Epithelial cell of prostate (primary cell): ENCODE results near the gene ARSG.
A peak's percentile ranks its signal among the peaks of the same experiment; 100 is the strongest.
"Not testable (repeated sequence)": the region's sequence is repeated elsewhere in the genome, so short reads cannot be mapped to it uniquely, and the experiment has no call there.

Experiments
- DNase-seq: peaks from one replicate; pipeline ENCODE4 v3.0.0-alpha.2; 2011; ENCODE audit warnings: low read depth, low spot score
- H3K27ac ChIP-seq: fragments of 450-650 bp; 2 replicates; pipeline ENCODE4 v1.5.1; 2017; ENCODE audit warnings: mild to moderate bottlenecking

The ARSG gene

DNA sequence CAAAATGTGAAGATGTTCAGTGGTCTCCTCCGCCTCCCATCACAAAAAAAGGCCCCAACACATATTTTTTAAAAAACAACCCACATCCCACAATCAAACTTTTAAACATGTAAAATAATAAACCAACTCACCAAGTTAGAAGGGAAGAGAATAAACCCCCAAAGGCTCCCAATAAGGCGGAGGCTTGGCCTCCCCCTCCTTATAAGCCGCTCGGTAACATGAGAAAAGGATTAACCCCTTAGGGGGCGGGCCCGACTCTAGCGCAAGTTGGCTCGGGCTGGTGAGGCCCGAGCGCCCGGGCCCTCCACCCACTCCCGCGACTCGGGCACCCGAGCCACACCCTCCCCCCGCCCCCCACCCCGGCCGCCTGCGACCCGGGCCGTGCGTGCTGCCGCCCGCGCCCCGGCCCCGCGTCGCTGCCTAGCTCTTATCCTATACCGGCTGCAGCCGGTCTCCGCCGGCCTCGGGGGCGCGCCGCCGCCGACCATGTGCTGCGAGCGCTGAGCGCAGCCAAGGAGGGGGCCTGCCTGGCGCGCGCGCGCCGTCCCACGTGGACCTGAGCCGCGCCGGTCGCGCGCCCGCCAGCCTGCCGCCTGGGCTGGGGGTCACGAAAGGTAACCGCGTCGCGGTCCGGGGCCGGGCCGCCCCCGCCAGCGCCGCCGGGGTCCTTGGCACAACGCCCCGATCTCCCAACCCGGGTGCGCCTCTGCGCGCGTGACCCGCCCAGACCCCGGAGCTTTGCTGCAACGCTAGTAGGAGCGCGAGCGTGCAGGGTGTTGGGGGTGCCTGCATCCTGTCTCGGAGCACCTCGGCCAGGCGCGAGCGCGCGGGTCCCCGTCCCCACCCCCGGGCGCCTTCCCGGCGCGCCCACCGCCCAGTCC lies at the start of gene ARSG, which contains the start of gene SLC16A6:
ARSG (plus strand) TSS at position 541 of the 881 bp plus-strand sequence. CDS start 15,999 bp downstream, outside the sequence.
SLC16A6 (minus strand) TSS at position 173 of the 881 bp plus-strand sequence. CDS start 12,807 bp downstream, outside the sequence.
- DNase-seq: no peak
- no peak within 1 kb of the TSS for H3K27ac ChIP-seq

GRCh38 chr17:68246271-68247028 lies 44.8 kb upstream of the ARSG start:
- no peak for DNase-seq
- H3K27ac ChIP-seq: no peak overlapping the region

DNA sequence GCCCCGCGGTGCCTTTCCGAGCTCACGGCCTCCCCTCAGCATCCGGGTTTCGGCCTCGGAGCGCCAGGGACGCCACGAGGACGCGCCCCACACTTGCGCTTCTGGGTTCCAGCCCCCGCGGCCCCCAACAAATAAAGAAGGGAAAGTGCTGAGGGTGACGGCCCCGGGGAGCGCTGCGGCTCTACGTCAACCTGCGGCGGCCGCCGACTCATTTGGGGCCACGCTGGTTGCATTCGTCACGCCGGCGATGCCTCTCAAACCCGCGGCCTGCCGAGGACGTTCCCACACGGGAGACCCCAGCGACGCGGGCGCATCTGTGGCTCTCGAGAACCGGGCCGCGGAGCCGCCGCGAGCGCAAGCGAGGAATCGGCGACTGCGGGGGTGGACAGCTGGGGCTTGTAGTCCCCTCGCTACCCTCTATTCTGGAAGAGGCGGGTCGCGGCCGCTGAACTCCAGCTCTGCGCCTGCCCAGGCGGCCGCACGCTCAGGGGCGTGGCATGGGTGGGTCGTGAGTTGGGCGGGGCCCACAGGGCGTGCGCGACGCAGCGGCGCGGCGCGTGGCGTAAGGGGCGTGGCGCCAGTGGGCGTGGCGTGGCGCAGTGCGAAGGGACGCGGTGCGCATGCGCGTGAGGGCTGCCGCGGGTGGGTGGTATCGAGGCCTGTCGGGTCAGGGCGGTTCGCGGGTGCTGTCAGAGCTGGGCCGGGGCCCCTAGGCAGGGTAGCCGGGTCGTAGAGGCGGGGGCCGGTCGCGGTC lies 43.7 kb upstream of the ARSG start, which contains the start of gene AMZ2:
AMZ2 (plus strand) TSS at position 599 of the 754 bp plus-strand sequence. CDS start 2,145 bp downstream, outside the sequence.
- peak; percentile 51 for DNase-seq
- H3K27ac ChIP-seq: peak within 1 kb of the TSS; percentile 84

GRCh38 chr17:68248199-68248825 lies 43.0 kb upstream of the ARSG start:
- DNase-seq: peak; percentile 40
- H3K27ac ChIP-seq: peak overlapping the region; percentile 84

DNA sequence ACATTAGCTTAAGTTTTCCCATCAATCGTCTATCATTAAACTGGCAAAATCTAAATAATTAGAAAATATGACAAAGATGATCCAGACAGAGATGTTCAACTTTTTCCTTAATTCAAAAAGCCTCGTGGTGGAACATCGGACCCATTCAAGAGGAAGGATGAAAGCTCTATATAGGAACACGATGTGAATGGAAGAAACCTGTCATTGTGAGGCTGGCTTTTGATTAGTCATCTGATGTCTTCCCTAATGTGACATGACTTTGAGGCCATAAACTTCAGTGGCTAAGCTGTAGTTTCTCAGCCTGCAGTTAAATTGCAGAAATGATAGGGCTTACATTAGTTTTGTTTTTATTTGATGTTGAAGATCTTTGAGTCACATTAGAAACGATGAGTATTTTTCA lies 42.4 kb upstream of the ARSG start:
- DNase-seq: no peak
- peak overlapping the region; percentile 84 for H3K27ac ChIP-seq

DNA sequence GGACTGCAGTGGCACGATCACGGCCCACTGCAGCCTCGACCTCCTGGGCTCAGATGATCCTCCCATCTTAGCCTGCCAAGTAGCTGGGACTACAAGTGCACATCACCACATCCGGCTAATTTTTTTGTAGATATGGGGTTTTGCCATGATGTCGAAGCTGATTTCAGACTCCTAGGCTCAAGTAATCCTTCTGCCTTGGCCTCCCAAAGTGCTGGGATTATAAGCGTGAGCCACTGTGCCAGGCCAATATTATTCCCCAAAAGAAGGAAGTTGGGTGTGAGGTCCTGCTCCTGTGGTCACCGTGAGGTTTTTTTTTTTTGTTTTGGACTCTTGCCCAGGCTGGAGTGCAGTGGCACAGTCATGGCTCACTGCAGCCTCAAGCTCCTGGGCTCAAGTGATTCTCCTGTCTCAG lies 41.9 kb upstream of the ARSG start:
- peak overlapping the region; percentile 84 for H3K27ac ChIP-seq
- DNase-seq: no peak

DNA sequence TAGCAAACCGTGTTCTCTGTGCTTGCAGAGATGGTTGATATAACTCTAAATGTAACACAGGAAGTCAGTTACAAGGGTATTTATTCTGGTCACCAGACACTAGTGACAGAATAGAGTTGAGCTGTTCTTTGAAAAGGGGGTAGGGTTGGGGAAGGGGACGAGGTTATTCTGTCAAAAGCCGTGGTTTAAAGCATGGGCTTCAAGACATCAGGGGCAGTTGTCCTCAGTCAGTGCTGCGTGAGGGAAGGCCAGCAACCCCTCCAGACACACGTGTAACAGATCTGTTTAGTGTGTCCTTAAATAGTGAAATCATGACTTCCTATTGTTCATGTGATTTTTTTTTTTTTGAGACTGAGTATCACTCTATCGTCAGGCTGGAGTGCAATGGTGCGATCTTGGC lies 37.9 kb upstream of the ARSG start:
- not testable (repeated sequence) for H3K27ac ChIP-seq, DNase-seq

- DNase-seq: no peak
- H3K27ac ChIP-seq: no peak overlapping the region
These were observed 36.1 kb upstream of the ARSG start for GRCh38 chr17:68255151-68255550.

GRCh38 chr17:68255731-68256538 lies 35.4 kb upstream of the ARSG start:
- DNase-seq: no peak

GRCh38 chr17:68256701-68257100 lies 34.6 kb upstream of the ARSG start:
- not testable (repeated sequence) for DNase-seq, H3K27ac ChIP-seq

More at GRCh38 chr17:68255731-68256538, 35.4 kb upstream of the ARSG start:
- no peak overlapping the region for H3K27ac ChIP-seq

DNA sequence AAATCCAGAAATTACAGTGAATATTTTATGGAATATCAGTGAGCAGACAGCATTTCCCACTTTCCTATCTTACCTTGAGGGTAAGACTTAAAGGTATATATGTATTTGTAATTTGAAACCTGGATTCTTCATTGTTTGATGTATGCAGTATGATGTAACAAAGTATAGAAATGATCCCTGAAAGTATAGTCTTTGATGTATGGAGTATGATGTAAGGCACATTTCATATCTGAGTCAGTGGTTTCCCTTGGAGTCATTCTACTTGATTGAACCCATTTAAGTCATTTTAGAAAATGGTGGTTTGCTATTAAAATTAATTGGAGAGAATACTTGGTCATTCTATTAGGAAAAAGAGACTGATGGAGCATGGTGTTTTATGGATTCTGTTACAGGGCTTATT lies 33.4 kb upstream of the ARSG start:
- no peak for DNase-seq
- H3K27ac ChIP-seq: peak overlapping the region; percentile 23

- DNase-seq, H3K27ac ChIP-seq: not testable (repeated sequence)
These were observed 32.2 kb upstream of the ARSG start for GRCh38 chr17:68258890-68259647.

DNA sequence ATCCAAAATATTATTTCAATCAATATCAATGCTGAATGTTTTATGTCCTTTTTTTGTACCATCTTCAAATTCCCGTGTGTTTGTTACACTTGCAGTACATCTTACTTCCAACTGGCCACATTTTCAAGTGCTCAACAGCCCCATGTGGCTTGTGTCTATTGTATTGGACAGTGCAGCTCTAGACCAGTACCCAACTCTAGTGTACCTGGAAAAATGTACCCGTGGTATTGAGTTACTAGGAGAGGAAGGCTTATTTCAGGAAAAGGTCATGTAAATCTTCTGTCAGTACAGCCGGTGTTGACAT lies 31.7 kb upstream of the ARSG start:
- not testable (repeated sequence) for H3K27ac ChIP-seq, DNase-seq

DNA sequence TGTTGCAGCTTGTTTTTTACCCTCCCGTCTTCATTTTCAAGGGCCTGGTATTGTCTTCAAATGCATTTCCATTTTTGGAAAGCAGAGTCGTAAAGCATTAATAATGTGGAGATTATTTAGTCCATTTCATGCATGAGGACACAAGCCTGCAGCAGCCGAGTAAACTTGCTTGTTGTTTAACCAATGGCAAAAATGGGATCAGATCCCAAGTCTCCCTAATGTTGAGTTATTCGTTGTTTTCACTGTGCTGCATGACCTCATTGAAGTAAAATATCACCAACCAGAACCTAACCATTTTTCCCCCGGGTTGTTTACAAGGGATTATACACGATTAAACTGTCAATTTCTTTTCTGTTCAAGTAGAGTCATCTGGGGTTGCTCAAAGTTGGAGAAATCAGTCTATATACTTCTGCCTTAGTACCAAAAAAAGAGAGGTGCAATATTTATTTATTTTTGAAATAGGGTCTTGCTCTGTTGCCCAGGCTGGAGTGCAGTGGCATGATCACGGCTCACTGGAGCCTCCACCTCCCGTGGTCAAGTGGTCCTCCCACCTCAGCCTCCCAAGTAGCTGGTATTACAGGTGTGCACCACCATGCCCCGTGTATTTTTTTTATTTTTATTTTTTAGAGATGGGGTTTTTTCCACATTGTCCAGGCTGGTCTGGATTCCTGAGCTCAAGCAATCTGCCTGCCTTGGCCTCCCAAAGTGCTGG lies 31.1 kb upstream of the ARSG start:
- no peak for DNase-seq
- no peak overlapping the region for H3K27ac ChIP-seq

DNA sequence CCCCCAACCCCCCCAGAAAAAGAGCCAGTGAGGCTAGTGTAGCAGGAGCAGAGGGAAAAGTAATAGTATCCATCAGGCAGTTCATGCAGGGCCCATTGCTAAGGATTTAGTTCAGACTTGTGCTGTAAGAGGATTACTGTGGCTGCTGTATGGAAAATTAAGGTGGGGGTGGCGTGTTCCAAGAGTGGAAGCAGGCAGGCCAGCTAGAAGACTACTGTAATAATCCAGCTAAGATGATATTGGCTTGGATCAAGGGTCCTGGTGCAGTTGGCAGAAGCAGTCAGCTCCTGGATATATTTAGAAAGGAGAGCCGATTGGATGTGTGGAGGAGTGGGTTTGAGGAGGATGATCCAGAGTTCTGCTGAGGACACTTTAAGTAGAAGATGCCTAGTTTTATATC lies 28.8 kb upstream of the ARSG start:
- H3K27ac ChIP-seq, DNase-seq: not testable (repeated sequence)

- not testable (repeated sequence) for H3K27ac ChIP-seq, DNase-seq
These were observed 28.1 kb upstream of the ARSG start for GRCh38 chr17:68263101-68263681.

DNA sequence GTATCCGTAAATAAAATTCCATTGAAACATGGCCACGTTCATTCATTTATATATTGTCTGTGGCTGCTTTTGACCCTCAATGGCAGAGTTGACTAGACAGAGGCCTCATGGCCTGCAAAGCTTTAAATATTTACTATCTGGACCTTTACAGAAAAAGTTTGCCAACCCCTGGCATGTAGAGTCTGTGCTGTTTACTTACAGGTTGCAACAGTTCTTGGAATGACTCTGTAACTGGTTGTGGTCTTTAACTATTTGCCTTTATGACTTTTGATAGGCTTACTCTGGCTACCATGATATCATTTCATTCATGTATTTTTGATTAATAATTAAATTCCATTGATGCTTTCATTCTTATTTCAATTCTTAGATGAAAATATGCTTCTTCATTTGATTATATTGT lies 25.5 kb upstream of the ARSG start:
- DNase-seq, H3K27ac ChIP-seq: not testable (repeated sequence)
